ENCODE data around the gene MRPL52.

DNA sequence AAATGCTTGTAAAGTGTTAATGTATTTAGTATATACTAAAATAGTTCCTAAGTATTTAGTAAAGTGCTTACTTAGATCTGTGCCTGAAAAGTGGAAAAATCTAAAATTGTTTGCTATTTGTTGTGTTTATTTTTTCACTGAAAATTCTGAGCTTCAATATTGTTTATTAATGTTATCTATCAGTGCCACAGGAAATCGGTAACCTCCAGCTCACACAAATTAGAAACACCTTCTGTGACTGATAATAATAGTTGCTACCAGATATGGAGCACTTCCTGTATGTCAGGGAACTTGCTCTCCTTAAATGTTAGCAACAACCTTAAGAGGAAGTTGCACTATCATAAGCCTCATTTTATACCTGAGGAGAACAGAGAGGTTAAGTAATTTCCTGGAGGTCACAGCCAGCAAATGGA lies 41.1 kb downstream of the MRPL52 start:
- no peak for TF ChIP-seq NFIC (IDR thresholded peaks at IDR 0.05)
- TF ChIP-seq EGR1 (IDR thresholded peaks at IDR 0.05), result no peak
- no peak for TF ChIP-seq TEAD4 (IDR thresholded peaks at IDR 0.05)
- TF ChIP-seq CEBPB (IDR thresholded peaks at IDR 0.05), result no peak
- TF ChIP-seq YY1 (IDR thresholded peaks at IDR 0.05; ENCODE audit: low read depth), result no peak
- TF ChIP-seq EP300 (IDR thresholded peaks at IDR 0.05; ENCODE audit: borderline replicate concordance), result no peak
